Activated T-cell treated with anti-CD3 and anti-CD28 coated beads, Interleukin-2, amount 50 U/mL, for 48 hours (primary cell): ENCODE data around the gene COMMD10.

Experiments
- DNase-seq, 2 experiments: peaks; one replicate each; pipeline ENCODE4 v3.0.0-alpha.2; 2020

Gene COMMD10

GRCh38 chr5:116296335-116297072, 211.7 kb downstream of the COMMD10 start:
- no peak for DNase-seq

- DNase-seq = no peak
Observed at GRCh38 chr5:116297296-116297814, 212.5 kb downstream of the COMMD10 start.

GRCh38 chr5:116299746-116300640, 215.2 kb downstream of the COMMD10 start:
- no peak for DNase-seq

- no peak for DNase-seq
Observed at GRCh38 chr5:116301110-116301509, 216.3 kb downstream of the COMMD10 start.

DNA sequence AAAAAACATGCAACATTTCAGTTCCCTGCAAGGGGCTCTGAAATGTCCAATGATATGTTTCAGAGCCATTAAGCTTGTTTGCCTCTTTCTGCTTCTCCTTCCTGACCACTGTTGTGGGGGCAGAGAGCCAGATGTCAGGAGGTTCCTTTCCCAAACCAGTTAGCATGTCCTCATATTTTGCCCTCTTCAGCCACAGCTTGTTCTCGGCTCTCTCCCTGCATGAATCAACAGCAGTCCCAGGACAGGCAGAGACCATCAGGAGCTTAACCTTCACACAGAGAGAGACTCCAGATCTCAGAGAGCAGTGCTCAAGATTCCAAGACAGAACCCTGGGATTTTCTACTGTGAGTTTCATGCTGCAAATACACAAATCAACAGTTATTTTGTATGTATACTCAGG, 218.5 kb downstream of the COMMD10 start:
- no peak for DNase-seq

DNA sequence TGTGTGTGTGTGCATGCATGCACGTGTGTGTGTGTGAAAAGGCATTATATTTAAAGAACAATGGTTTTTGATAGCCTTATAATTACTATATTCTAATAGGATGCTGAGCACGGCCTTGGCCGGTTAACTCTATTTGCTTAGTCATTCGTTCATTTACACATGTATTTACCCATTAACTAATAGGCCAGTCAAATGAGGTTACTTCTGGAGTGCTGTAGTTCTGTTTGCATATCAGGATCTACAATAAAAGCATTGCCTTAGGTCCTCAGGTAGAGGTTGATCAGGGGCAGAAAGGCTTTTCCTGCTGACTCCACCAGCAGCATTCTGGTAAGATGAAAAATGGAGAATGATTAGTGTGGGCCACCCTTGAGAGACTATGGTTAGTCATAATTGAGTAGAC, 219.0 kb downstream of the COMMD10 start:
- DNase-seq = no peak

GRCh38 chr5:116305899-116306298, 221.1 kb downstream of the COMMD10 start:
- no peak for DNase-seq

GRCh38 chr5:116306846-116307245, 222.0 kb downstream of the COMMD10 start:
- DNase-seq = no peak

GRCh38 chr5:116308391-116308790, 223.6 kb downstream of the COMMD10 start:
- no peak for DNase-seq

GRCh38 chr5:116313366-116313765, 228.5 kb downstream of the COMMD10 start:
- no peak for DNase-seq

DNA sequence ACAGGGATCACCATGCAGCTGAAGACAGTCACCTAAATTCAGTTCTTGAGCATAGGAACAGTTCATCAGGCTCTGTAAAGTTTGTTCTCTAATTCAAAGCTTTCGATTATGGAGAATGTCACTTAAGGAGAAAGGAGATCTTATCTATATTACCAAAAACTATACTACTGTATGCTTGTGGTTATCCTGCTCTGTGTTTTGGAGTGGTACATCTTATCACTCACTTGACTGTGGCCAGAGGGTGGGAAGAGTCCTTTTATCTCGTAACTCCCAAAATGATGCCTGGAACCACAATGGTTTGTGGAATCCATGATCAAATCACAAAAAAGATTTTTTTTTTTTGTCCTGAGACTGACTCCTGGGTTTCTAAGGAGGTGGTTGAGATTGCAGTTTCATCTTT, 230.7 kb downstream of the COMMD10 start:
- DNase-seq = no peak

GRCh38 chr5:116318091-116318854, 233.4 kb downstream of the COMMD10 start:
- DNase-seq = no peak

DNA sequence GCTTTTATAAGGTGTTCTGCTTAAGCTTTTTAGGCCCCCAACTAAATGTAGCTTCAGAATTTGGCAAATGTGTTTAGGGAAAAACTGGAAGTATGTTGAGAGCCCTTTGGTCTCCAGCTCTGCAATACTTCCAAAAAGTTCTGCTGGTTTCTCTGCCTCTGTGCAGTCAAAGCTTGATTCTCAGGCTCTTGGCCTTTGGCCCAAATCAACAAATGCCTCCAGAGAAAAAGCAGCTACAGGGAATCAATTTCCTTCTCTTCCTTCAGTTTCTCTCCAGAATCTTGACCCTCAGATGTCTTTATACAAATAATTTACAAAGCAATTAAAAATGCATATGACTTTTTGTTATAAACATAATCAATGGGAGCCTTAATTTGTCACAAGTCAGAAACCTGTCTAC, 235.7 kb downstream of the COMMD10 start:
- no peak for DNase-seq

GRCh38 chr5:116329503-116329902, 244.7 kb downstream of the COMMD10 start:
- no peak for DNase-seq

DNA sequence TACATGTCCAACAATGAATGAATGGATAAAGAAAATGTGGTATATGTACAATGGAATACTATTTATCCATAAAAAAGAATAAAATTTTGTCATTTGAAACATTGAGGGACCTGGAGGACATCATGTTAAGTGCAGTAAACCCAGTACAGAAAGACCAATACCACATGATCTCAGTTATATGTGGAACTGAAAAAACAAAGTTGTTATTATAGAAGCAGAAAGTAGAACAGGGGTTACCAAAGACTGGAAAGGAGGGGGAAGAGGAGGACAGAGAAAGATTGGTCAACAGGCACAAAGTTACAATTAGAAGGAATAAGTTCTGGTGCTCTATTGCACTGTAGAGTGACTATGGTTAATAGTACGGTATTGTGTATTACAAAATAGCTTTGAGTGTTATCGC, 256.0 kb downstream of the COMMD10 start:
- DNase-seq = no peak
